ENCODE data around the gene PDCD1. TPM values are rescaled to one million over a fixed set of nuclear protein-coding genes. Genes with fewer than 3 reads are reported as not detected.
"Not testable (repeated sequence)": the region's sequence is repeated elsewhere in the genome, so short reads cannot be mapped to it uniquely, and the experiment has no call there.

PDCD1 gene
- 1.8 TPM for total RNA-seq
- long read RNA-seq, partial matches to known transcripts = 0 of 3 reads
- long read RNA-seq, other reads (novel, unspliced or antisense) = 1 of 3 reads

GRCh38 chr2:241858206-241859016 lies at the start of gene PDCD1:
PDCD1 (minus strand) TSS chr2:241858894; CDS start chr2:241858838, 56 bp downstream.
- H3K27me3 ChIP-seq = peaks cover 22% of the 10 kb centered on the region
- no peaks in the 10 kb centered on the region for H3K9me3 ChIP-seq
- peak within 1 kb of the TSS; percentile 29 for H3K4me3 ChIP-seq
- peak; percentile 19 for ATAC-seq
- H3K4me1 ChIP-seq = peaks cover 9% of the 10 kb centered on the region
- intact Hi-C loops (cut with DNase I) = no loop called here
- H3K36me3 ChIP-seq = no peaks in the 10 kb centered on the region
- H3K27ac ChIP-seq = peak within 1 kb of the TSS; percentile 75
- DNase-seq = peak; percentile 64
- no peak for TF ChIP-seq CTCF (IDR thresholded peaks at IDR 0.05)

- ATAC-seq; H3K4me3 ChIP-seq; H3K27me3 ChIP-seq; H3K27ac ChIP-seq; H3K36me3 ChIP-seq; H3K9me3 ChIP-seq; intact Hi-C loops (cut with DNase I); H3K4me1 ChIP-seq: not testable (repeated sequence)
- DNase-seq = peak; percentile 38
Measured at GRCh38 chr2:241907831-241908230, 49.1 kb upstream of the PDCD1 start.

DNA sequence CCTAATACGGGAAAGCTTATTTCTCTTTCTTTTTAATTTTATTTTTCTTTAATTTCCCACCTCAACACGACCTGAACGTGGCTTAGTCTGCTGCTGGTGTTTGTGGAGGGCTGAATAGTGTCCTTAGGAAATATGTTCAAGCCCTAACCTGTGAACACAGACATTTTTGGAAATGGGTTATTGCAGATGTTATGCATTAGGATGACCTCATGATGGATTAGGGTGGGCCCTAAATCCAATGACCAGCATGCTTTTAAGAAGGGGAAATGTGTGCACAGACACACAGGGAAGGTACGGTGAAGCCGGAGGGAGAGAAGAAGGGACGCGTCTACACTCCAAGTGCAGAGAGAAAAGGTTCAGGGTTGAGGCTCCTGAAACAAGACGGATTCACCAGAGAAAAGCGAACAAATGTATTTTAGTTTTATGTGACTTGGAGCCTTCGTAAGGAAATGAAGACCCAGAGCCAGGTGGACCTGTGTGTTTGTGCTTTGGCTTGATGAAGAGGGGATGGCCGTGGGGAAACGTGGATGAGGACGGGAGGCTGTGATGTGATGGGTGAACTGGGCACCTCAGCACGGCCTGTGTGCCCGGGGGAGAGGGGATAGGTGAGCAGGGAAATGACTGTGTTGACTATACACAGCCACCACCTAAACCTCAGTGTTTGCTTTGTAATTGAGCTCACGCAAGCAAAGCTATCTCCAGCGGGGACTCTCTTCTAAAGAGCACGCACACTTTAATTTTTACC lies 48.3 kb upstream of the PDCD1 start:
- intact Hi-C loops (cut with DNase I) = no loop called here
- H3K27me3 ChIP-seq = no peaks in the 10 kb centered on the region
- H3K4me3 ChIP-seq = no peak overlapping the region
- H3K36me3 ChIP-seq = no peaks in the 10 kb centered on the region
- H3K27ac ChIP-seq = no peak overlapping the region
- TF ChIP-seq CTCF (IDR thresholded peaks at IDR 0.05) = no peak
- H3K9me3 ChIP-seq = no peaks in the 10 kb centered on the region
- DNase-seq (peak; percentile 20), ATAC-seq (no peak)
- H3K4me1 ChIP-seq = no peaks in the 10 kb centered on the region

DNA sequence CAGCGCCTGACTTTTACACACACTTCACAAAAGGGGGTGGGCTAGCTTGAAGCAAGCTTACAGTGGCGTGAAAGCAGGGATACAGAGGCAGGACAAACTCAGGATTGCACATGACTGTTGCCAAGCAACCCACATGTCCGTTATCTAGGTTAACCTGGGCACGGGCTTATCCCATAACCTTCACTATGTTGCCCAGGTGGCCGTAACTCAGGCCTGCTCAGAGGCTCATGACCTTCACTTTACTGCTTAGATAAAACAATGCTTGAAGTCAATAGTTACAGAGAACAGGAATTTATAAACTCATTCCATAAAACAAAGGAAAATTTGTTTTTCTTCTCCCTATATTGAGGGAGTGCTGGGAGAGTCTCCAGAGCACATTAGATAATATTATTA lies 47.7 kb upstream of the PDCD1 start:
- H3K27ac ChIP-seq; H3K4me3 ChIP-seq; intact Hi-C loops (cut with DNase I); H3K27me3 ChIP-seq; H3K36me3 ChIP-seq; H3K9me3 ChIP-seq; H3K4me1 ChIP-seq; ATAC-seq: not testable (repeated sequence)
- DNase-seq = peak; percentile 26

- intact Hi-C loops (cut with DNase I) = no loop called here
- Histone ChIP-seq H3K9me3 (no peaks in the 10 kb centered on the region), H3K4me3 (no peak overlapping the region), H3K27me3 (no peaks in the 10 kb centered on the region), H3K36me3 (no peaks in the 10 kb centered on the region), H3K4me1 (no peaks in the 10 kb centered on the region), H3K27ac (no peak overlapping the region)
- peak; percentile 52 for DNase-seq
- ATAC-seq = no peak
- no peak for TF ChIP-seq CTCF (IDR thresholded peaks at IDR 0.05)
Measured at GRCh38 chr2:241905716-241906377, 47.2 kb upstream of the PDCD1 start.

- ATAC-seq (no peak), DNase-seq (peak; percentile 42)
- Histone ChIP-seq H3K4me1 (no peaks in the 10 kb centered on the region), H3K9me3 (no peaks in the 10 kb centered on the region), H3K4me3 (no peak overlapping the region), H3K36me3 (no peaks in the 10 kb centered on the region), H3K27me3 (no peaks in the 10 kb centered on the region), H3K27ac (no peak overlapping the region)
- TF ChIP-seq CTCF (IDR thresholded peaks at IDR 0.05) = no peak
- intact Hi-C loops (cut with DNase I) = no loop called here
Measured at GRCh38 chr2:241904791-241905710, 46.4 kb upstream of the PDCD1 start.
